Measurements from ENCODE around the gene IRF3. TPM values are rescaled to one million over a fixed set of nuclear protein-coding genes. Genes with fewer than 3 reads are reported as not detected.

IRF3 gene
- total and polyA plus RNA-seq, 7 donors: 10.3 to 26.5 (median 18.2) TPM

- H3K36me3 ChIP-seq (ENCODE audit: insufficient read depth in 1 of 2, low read depth in 1 of 2): no peaks in the 10 kb centered on the region
- no peaks in the 10 kb centered on the region for H3K27me3 ChIP-seq (ENCODE audit: insufficient read depth in 3 of 3, low read length in 2 of 3)
- intact Hi-C loops (cut with DNase I): no loop called here
- H3K4me1 ChIP-seq: no peaks in the 10 kb centered on the region
- no peak for TF ChIP-seq CTCF (IDR thresholded peaks at IDR 0.05)
- WGBS, 3 donors: 84 to 92% (median 86%) methylated on average over 5 of the region's 5 CpGs
- H3K9me3 ChIP-seq: no peaks in the 10 kb centered on the region
- ATAC-seq (no peak), DNase-seq (no peak)
- no peak overlapping the region for H3K27ac ChIP-seq
- H3K4me3 ChIP-seq: no peak overlapping the region
Measured at GRCh38 chr19:49699364-49699763, 33.7 kb upstream of the IRF3 start.

GRCh38 chr19:49696865-49697264, 31.2 kb upstream of the IRF3 start:
- DNase-seq: no peak

GRCh38 chr19:49696115-49696514, 30.5 kb upstream of the IRF3 start:
- no peak for TF ChIP-seq CTCF (IDR thresholded peaks at IDR 0.05)
- H3K9me3 ChIP-seq: no peaks in the 10 kb centered on the region
- no peak overlapping the region for H3K4me3 ChIP-seq
- intact Hi-C loops (cut with DNase I): no loop called here
- no peaks in the 10 kb centered on the region for H3K27me3 ChIP-seq (ENCODE audit: insufficient read depth in 3 of 3, low read length in 2 of 3)
- 87 to 89% (median 88%) methylated on average over 6 of the region's 6 CpGs for WGBS, 3 donors
- no peak overlapping the region for H3K27ac ChIP-seq
- no peak for DNase-seq
- ATAC-seq: no peak
- H3K36me3 ChIP-seq (ENCODE audit: insufficient read depth in 1 of 2, low read depth in 1 of 2): no peaks in the 10 kb centered on the region
- H3K4me1 ChIP-seq: no peaks in the 10 kb centered on the region

More at GRCh38 chr19:49696865-49697264, 31.2 kb upstream of the IRF3 start:
- no peaks in the 10 kb centered on the region for H3K27me3 ChIP-seq (ENCODE audit: insufficient read depth in 3 of 3, low read length in 2 of 3)
- no peak for ATAC-seq
- intact Hi-C loops (cut with DNase I): no loop called here
- H3K9me3 ChIP-seq: no peaks in the 10 kb centered on the region
- H3K4me1 ChIP-seq: no peaks in the 10 kb centered on the region
- 86 to 95% (median 95%) methylated on average over 7 of the region's 7 CpGs for WGBS, 3 donors
- H3K27ac ChIP-seq: no peak overlapping the region
- no peak overlapping the region for H3K4me3 ChIP-seq
- TF ChIP-seq CTCF (IDR thresholded peaks at IDR 0.05): no peak
- no peaks in the 10 kb centered on the region for H3K36me3 ChIP-seq (ENCODE audit: insufficient read depth in 1 of 2, low read depth in 1 of 2)

- Histone ChIP-seq H3K9me3 (no peaks in the 10 kb centered on the region), H3K36me3 (ENCODE audit: insufficient read depth in 1 of 2, low read depth in 1 of 2) (peaks cover 0 to 9% of the 10 kb centered on the region in 2 donors), H3K27ac (no peak overlapping the region), H3K4me1 (peaks cover 13% of the 10 kb centered on the region), H3K4me3 (no peak overlapping the region), H3K27me3 (ENCODE audit: insufficient read depth in 3 of 3, low read length in 2 of 3) (peaks cover 0 to 13% (median 0%) of the 10 kb centered on the region in 3 donors)
- TF ChIP-seq CTCF (IDR thresholded peaks at IDR 0.05): no peak
- ATAC-seq (no peak), DNase-seq (no peak)
- intact Hi-C loops (cut with DNase I): no loop called here
- 68 to 77% (median 76%) methylated on average over 16 of the region's 16 CpGs for WGBS, 3 donors
Measured at GRCh38 chr19:49692147-49692506, 26.5 kb upstream of the IRF3 start.
